Hematopoietic multipotent progenitor cell treated with erythropoietin and hydrocortisone succinate and interleukin-3 and kit ligand, for 15 days (in vitro differentiated cells): ENCODE measurements around the gene SAMD5.
"Not testable (repeated sequence)": the region's sequence is repeated elsewhere in the genome, so short reads cannot be mapped to it uniquely, and the experiment has no call there.

Source experiments
- DNase-seq: peaks from one replicate; pipeline ENCODE4 v3.0.0-alpha.2; 2015; ENCODE audit warnings: low spot score

Gene SAMD5

GRCh38 chr6:147528511-147529145 lies 20.1 kb downstream of the SAMD5 start:
- no peak for DNase-seq

- DNase-seq: no peak
Measured at GRCh38 chr6:147530132-147531060, 21.9 kb downstream of the SAMD5 start.

GRCh38 chr6:147531321-147531720 lies 22.8 kb downstream of the SAMD5 start:
- DNase-seq: no peak

- DNase-seq: no peak
Measured at GRCh38 chr6:147534116-147534860, 25.8 kb downstream of the SAMD5 start.

- no peak for DNase-seq
Measured at GRCh38 chr6:147538821-147539220, 30.3 kb downstream of the SAMD5 start.

- no peak for DNase-seq
Measured at GRCh38 chr6:147540075-147540474, 31.6 kb downstream of the SAMD5 start.

GRCh38 chr6:147542436-147542835 lies 33.9 kb downstream of the SAMD5 start:
- not testable (repeated sequence) for DNase-seq

- DNase-seq: no peak
Measured at GRCh38 chr6:147544420-147544819, 35.9 kb downstream of the SAMD5 start.

- DNase-seq: no peak
Measured at GRCh38 chr6:147546501-147547368, 38.2 kb downstream of the SAMD5 start.

- DNase-seq: no peak
Measured at GRCh38 chr6:147547369-147547902, 38.9 kb downstream of the SAMD5 start.

GRCh38 chr6:147548921-147549475 lies 40.5 kb downstream of the SAMD5 start:
- DNase-seq: no peak

GRCh38 chr6:147549531-147549930 lies 41.0 kb downstream of the SAMD5 start:
- DNase-seq: no peak

- DNase-seq: no peak
Measured at GRCh38 chr6:147551976-147552375, 43.5 kb downstream of the SAMD5 start.

- DNase-seq: no peak
Measured at GRCh38 chr6:147553099-147553498, 44.6 kb downstream of the SAMD5 start.

GRCh38 chr6:147554281-147554680 lies 45.8 kb downstream of the SAMD5 start:
- DNase-seq: no peak

GRCh38 chr6:147559006-147559405 lies 50.5 kb downstream of the SAMD5 start:
- DNase-seq: no peak

GRCh38 chr6:147560670-147561069 lies 52.2 kb downstream of the SAMD5 start:
- DNase-seq: no peak

- no peak for DNase-seq
Measured at GRCh38 chr6:147561726-147562125, 53.2 kb downstream of the SAMD5 start.

GRCh38 chr6:147563472-147563871 lies 55.0 kb downstream of the SAMD5 start:
- no peak for DNase-seq

GRCh38 chr6:147564556-147564955 lies 56.1 kb downstream of the SAMD5 start:
- DNase-seq: no peak
